ENCODE data around the gene TXLNB. TPM values are rescaled to one million over a fixed set of nuclear protein-coding genes. Genes with fewer than 3 reads are reported as not detected.

The TXLNB gene
- total and polyA plus RNA-seq, 10 donors, result 1.2 to 6.6 (median 3.1) TPM

GRCh38 chr6:139194740-139195139 lies 97.1 kb downstream of the TXLNB start:
- H3K4me3 ChIP-seq, result no peak overlapping the region
- no peaks in the 10 kb centered on the region for H3K36me3 ChIP-seq
- H3K27me3 ChIP-seq (replicated peaks in 1 of 7), result no peaks in the 10 kb centered on the region
- H3K4me1 ChIP-seq, result no peaks in the 10 kb centered on the region
- H3K9me3 ChIP-seq, result no peaks in the 10 kb centered on the region
- WGBS, 5 donors, result 69 to 87% (median 86%) methylated on average over 3 of the region's 3 CpGs
- intact Hi-C loops (cut with DNase I; ENCODE audit: low total_unique reads), result no loop called here
- DNase-seq, result no peak
- TF ChIP-seq POLR2AphosphoS5 (IDR thresholded peaks at IDR 0.05) (no peak), CTCF (IDR thresholded peaks at IDR 0.05 in 8 of 11, conservative IDR thresholded peaks at IDR 0.05 in 3 of 11) (no peak), POLR2A (IDR thresholded peaks at IDR 0.05) (no peak)
- no peak overlapping the region for H3K27ac ChIP-seq

Other genes with a start within 250 kb of the TXLNB start
- gene HECA, start 156.9 kb downstream of the TXLNB start, total RNA-seq, result 100 to 1,000 TPM in 2 of 7 donors, 10 to 100 TPM in 5; 61.3 to 104 (median 81.2) TPM
- gene HECA, start 156.9 kb downstream of the TXLNB start, polyA plus RNA-seq, result 10 to 100 TPM; 15.6 to 25.7 (median 16.2) TPM
- gene CITED2, start 82.7 kb upstream of the TXLNB start, total RNA-seq, result 100 to 1,000 TPM in 6 of 7 donors, 10 to 100 TPM in 1; 63.5 to 213 (median 172) TPM
- gene CITED2, start 82.7 kb upstream of the TXLNB start, polyA plus RNA-seq, result 10 to 100 TPM; 12.9 to 34.6 (median 19.9) TPM

Measured in spleen (tissue), 11 donors.